Chondrocyte (in vitro differentiated cells): Measurements from ENCODE around the gene AP3S2. TPM values are rescaled to one million over a fixed set of nuclear protein-coding genes. Genes with fewer than 3 reads are reported as not detected.

ENCODE experiments used
- DNase-seq: peaks from one replicate; pipeline ENCODE4 v3.0.0; 2021; ENCODE audit warnings: mixed read lengths, low spot score
- H3K27ac Mint-ChIP-seq: one replicate; pipeline ENCODE4 v1.8.0; 2021; ENCODE audit warnings: mild to moderate bottlenecking, moderate library complexity, mixed read lengths; ENCODE audit not compliant: unreplicated experiment
- H3K27me3 Mint-ChIP-seq: 2 replicates; pipeline ENCODE4 v1.8.0; 2021; ENCODE audit warnings: low read depth, mixed read lengths
- H3K36me3 Mint-ChIP-seq: 2 replicates; pipeline ENCODE4 v1.8.0; 2021; ENCODE audit warnings: low read depth, mixed read lengths
- H3K4me1 Mint-ChIP-seq: 2 replicates; pipeline ENCODE4 v1.8.0; 2021; ENCODE audit warnings: low read depth, mild to moderate bottlenecking, mixed read lengths
- H3K4me3 Mint-ChIP-seq: one replicate; pipeline ENCODE4 v1.8.0; 2021; ENCODE audit warnings: mild to moderate bottlenecking, moderate library complexity, mixed read lengths; ENCODE audit not compliant: unreplicated experiment
- H3K9me3 Mint-ChIP-seq: 2 replicates; pipeline ENCODE4 v1.8.0; 2021; ENCODE audit warnings: low read depth, mixed read lengths
- total RNA-seq: library from RNA; stranded (reverse); gene quantifications from 3 replicates; pipeline ENCODE4 v1.2.1, GENCODE V29; 2021
- TF ChIP-seq, protein P1 (sequence below): fragments of 200-600 bp; sonication (generic); IDR thresholded peaks from 2 replicates; pipeline ENCODE4 v1.5.0; 2021; ENCODE audit warnings: antibody characterized with exemption, mild to moderate bottlenecking, moderate library complexity

AP3S2 gene
- total RNA-seq, 1 donor from 2014 or later = 24.4 TPM

DNA sequence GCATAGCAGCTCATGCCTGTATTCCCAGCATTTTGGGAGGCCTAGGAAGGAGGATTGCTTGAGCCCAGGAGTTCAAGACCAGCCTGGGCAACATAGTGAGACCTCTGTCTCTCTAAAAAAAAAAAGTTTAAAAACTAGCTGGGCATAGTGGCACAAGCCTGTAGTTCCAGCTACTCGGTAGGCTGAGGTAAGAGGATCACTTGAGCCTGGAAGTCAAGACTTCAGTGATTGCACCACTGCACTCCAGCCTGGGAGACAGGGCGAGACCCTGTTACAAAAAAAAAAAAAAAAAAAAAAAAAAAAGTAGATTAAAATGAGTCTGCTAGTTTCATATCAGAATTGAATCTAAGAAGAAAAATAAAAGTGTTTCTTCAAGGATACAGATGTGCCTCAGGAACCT lies 46.7 kb downstream of the AP3S2 start:
- Mint-ChIP-seq H3K27me3 (no peaks in the 10 kb centered on the region), H3K4me1 (peaks cover 72% of the 10 kb centered on the region), H3K9me3 (no peaks in the 10 kb centered on the region), H3K36me3 (peaks cover 9% of the 10 kb centered on the region), H3K4me3 (no peak overlapping the region), H3K27ac (peak overlapping the region; percentile 71)
- no peak for DNase-seq
- TF ChIP-seq, protein P1, sequence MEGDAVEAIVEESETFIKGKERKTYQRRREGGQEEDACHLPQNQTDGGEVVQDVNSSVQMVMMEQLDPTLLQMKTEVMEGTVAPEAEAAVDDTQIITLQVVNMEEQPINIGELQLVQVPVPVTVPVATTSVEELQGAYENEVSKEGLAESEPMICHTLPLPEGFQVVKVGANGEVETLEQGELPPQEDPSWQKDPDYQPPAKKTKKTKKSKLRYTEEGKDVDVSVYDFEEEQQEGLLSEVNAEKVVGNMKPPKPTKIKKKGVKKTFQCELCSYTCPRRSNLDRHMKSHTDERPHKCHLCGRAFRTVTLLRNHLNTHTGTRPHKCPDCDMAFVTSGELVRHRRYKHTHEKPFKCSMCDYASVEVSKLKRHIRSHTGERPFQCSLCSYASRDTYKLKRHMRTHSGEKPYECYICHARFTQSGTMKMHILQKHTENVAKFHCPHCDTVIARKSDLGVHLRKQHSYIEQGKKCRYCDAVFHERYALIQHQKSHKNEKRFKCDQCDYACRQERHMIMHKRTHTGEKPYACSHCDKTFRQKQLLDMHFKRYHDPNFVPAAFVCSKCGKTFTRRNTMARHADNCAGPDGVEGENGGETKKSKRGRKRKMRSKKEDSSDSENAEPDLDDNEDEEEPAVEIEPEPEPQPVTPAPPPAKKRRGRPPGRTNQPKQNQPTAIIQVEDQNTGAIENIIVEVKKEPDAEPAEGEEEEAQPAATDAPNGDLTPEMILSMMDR = no peak

DNA sequence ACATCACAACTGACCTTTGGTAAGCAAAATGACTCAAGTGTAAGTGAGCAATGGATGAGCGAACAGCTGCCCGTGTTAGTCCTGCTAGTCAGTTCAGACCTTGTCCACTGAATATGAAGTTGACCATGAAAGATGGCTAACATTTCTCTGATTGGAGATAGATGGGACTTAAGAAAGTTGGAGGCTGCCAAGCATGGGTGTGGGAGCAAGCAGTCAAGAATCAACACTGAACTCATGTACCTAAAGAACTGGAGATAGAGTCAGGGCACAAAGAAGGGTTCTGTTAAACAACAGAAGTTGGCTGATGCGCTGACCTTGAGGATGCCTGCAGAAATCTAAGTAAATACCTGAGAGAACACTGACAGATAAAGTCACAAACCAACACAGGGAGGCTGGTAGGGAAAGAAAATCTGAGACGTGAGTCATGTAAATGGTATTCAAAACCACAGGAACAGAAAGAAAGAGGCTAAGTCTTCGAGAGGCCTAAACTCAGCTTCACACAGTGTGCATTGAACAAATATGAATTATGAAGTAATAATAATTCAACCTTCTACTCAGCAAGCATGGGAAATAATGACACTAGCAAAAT lies 48.4 kb downstream of the AP3S2 start:
- peaks cover 9% of the 10 kb centered on the region for H3K36me3 Mint-ChIP-seq
- TF ChIP-seq, protein P1 = no peak
- no peaks in the 10 kb centered on the region for H3K27me3 Mint-ChIP-seq
- no peaks in the 10 kb centered on the region for H3K9me3 Mint-ChIP-seq
- H3K4me3 Mint-ChIP-seq = no peak overlapping the region
- peak overlapping the region; percentile 92 for H3K27ac Mint-ChIP-seq
- peaks cover 72% of the 10 kb centered on the region for H3K4me1 Mint-ChIP-seq
- no peak for DNase-seq

DNA sequence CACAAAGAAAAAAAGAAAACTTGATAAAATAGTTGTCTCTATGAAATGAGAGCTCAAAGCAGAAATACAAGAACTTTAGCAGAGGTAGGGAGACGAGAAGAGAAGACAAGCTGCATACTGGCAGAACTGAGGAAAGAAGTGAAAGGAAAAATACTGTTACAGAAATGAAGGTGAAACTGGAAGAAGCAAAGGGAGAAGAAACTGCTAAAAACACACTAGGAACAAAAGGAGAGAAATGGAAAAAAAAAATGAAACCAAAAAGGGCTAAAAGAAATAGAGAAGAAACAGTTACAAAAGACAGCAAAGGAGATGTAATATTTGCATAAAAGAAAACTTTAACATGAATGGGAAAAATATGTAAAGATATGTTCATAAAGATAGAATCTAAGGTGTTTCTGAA lies 51.8 kb downstream of the AP3S2 start:
- no peak for DNase-seq
- no peak overlapping the region for H3K4me3 Mint-ChIP-seq
- no peak overlapping the region for H3K27ac Mint-ChIP-seq
- H3K27me3 Mint-ChIP-seq = no peaks in the 10 kb centered on the region
- peaks cover 65% of the 10 kb centered on the region for H3K4me1 Mint-ChIP-seq
- peaks cover 11% of the 10 kb centered on the region for H3K36me3 Mint-ChIP-seq
- TF ChIP-seq, protein P1 = no peak
- no peaks in the 10 kb centered on the region for H3K9me3 Mint-ChIP-seq

DNA sequence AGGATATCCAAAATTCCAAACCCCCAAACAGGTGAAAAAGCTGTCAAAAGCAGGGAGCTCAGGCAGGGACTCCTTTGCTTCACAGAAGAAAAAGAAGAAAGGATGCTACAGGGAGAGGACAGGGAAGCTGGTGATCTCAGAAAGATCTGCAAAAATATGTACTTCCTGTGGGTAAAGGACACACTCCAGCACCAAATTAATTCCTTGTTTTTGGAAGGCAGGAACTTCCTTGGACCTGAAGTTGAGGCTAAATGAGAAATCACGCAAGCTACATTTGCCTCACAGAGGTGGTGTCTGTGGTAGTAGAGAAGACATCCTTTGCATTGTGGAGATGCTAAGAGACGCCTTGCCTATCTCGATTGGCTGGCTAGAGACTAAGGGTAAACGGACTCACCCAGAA lies 52.5 kb downstream of the AP3S2 start:
- DNase-seq = no peak
- Mint-ChIP-seq H3K9me3 (no peaks in the 10 kb centered on the region), H3K27me3 (no peaks in the 10 kb centered on the region), H3K27ac (no peak overlapping the region), H3K4me1 (peaks cover 68% of the 10 kb centered on the region), H3K36me3 (peaks cover 11% of the 10 kb centered on the region), H3K4me3 (no peak overlapping the region)
- TF ChIP-seq, protein P1 = no peak

DNA sequence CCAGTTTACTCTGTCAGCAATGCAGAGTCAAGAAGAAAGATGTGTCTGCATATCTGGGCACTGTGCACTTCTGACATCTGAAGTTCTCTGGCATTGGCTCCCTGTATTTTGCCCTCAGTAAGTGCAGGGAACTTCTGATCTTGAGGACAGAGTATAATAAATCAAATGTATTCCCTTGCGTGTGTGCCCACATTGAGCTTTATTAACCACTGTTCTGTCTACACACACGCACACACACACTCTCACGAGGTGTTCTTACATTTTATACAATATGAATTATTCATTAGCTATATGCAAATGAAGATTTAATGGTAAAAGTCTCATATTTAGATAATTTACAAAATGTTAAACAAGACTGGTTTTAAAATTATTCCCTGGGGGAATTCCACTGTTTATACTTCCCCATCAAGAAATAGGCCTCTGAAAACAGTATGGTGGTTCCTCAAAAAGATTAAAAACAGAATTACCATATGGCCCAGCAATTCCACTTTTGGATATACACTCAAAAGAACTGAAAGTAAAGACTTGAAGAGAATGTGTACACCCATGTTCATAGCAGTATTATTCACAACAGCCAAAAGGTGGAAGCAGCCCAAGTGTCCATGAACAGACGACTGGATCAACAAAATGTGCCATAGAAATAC lies 54.5 kb downstream of the AP3S2 start:
- H3K9me3 Mint-ChIP-seq = no peaks in the 10 kb centered on the region
- peaks cover 58% of the 10 kb centered on the region for H3K4me1 Mint-ChIP-seq
- peaks cover 19% of the 10 kb centered on the region for H3K36me3 Mint-ChIP-seq
- H3K27ac Mint-ChIP-seq = peak overlapping the region; percentile 85
- TF ChIP-seq, protein P1 = no peak
- DNase-seq = no peak
- no peaks in the 10 kb centered on the region for H3K27me3 Mint-ChIP-seq
- H3K4me3 Mint-ChIP-seq = no peak overlapping the region
